Liver (tissue), 9 donors: ENCODE measurements around the gene UGT1A9. TPM values are rescaled to one million over a fixed set of nuclear protein-coding genes. Genes with fewer than 3 reads are reported as not detected.

ENCODE experiments used
- DNase-seq: peaks from one replicate; pipeline ENCODE4 v3.0.0-alpha.2; 2017; ENCODE audit warnings: low spot score
- H3K27ac ChIP-seq, 2 donors: one replicate each; pipeline ENCODE4 v1.7.0; 2013; ENCODE audit warnings: inconsistent platforms in 2 of 2, low read length in 2 of 2, control low read depth in 1 of 2, low read depth in 1 of 2, mild to moderate bottlenecking in 1 of 2
- H3K27me3 ChIP-seq, 4 donors: one replicate each; pipeline versions ENCODE4 v1.6.1 to v1.7.0; 2013; ENCODE audit warnings: low read length in 3 of 4, inconsistent platforms in 1 of 4, mild to moderate bottlenecking in 1 of 4, moderate library complexity in 1 of 4; ENCODE audit not compliant: control insufficient read depth in 4 of 4, insufficient read depth in 4 of 4
- H3K36me3 ChIP-seq, 4 donors: one replicate each; pipeline versions ENCODE4 v1.6.1 to v1.7.0; 2013; ENCODE audit warnings: low read length in 3 of 4, mild to moderate bottlenecking in 3 of 4, low read depth in 1 of 4, moderate library complexity in 1 of 4; ENCODE audit not compliant: control insufficient read depth in 4 of 4, insufficient read depth in 3 of 4
- H3K4me1 ChIP-seq, 4 donors: one replicate each; pipeline versions ENCODE4 v1.6.1 to v1.7.0; 2013; ENCODE audit warnings: low read length in 3 of 4, mild to moderate bottlenecking in 3 of 4, moderate library complexity in 1 of 4; ENCODE audit not compliant: control insufficient read depth in 4 of 4, insufficient read depth in 4 of 4
- H3K4me3 ChIP-seq, 3 donors: one replicate each; pipeline versions ENCODE4 v1.6.1 to v1.7.0; 2013; ENCODE audit warnings: low read length in 3 of 3, control low read depth in 1 of 3, low read depth in 1 of 3, mild to moderate bottlenecking in 1 of 3
- H3K9ac ChIP-seq, 2 donors: one replicate each; pipeline ENCODE4 v1.7.0; 2013; ENCODE audit warnings: low read length in 2 of 2, mild to moderate bottlenecking in 2 of 2, moderate library complexity in 2 of 2, control low read depth in 1 of 2, low read depth in 1 of 2
- H3K9me3 ChIP-seq, 4 donors: one replicate each; pipeline versions ENCODE4 v1.6.1 to v1.7.0; 2013; ENCODE audit warnings: low read length in 3 of 4; ENCODE audit not compliant: control insufficient read depth in 4 of 4
- EGR1 ChIP-seq, 2 donors: IDR thresholded peaks; 2 replicates each; pipeline ENCODE4 v1.6.1; 2016 to 2018; ENCODE audit warnings: antibody characterized with exemption in 2 of 2, low read depth in 2 of 2
- FOXA2 ChIP-seq: IDR thresholded peaks from 2 replicates; pipeline ENCODE4 v1.6.1; 2016; ENCODE audit warnings: antibody characterized with exemption
- RAD21 ChIP-seq, 2 donors: IDR thresholded peaks; 2 replicates each; pipeline ENCODE4 v1.6.1; 2016; ENCODE audit warnings: antibody characterized with exemption in 2 of 2, mild to moderate bottlenecking in 2 of 2
- RXRA ChIP-seq, 2 donors: IDR thresholded peaks; 2 replicates each; pipeline ENCODE4 v1.6.1; 2017 to 2018; ENCODE audit warnings: antibody characterized with exemption in 2 of 2, mild to moderate bottlenecking in 1 of 2
- WGBS: extraction: QIAGEN DNeasy Blood & Tissue Kit; methylation state at CpG from one replicate; pipeline ENCODE4 v1.1.7; 2013; 5-methylcytosine and 5-hydroxymethylcytosine counted together
- polyA plus RNA-seq, 2 donors: library from polyadenylated mRNA; stranded (reverse) in 1 of 2; unstranded in 1 of 2; fragments of 200-250 nt in 1 of 2; fragments of >200 nt in 1 of 2; fragmentation: Nextera tagmentation in 1 of 2; extraction: Ambion mirVana in 1 of 2; gene quantifications; one replicate each; pipeline versions ENCODE4 v1.2.1 to v1.2.3, GENCODE V29; 2013 to 2015
- total RNA-seq, 2 donors: library from RNA; depleted of rRNA; stranded (reverse); fragments of >200 nt; gene quantifications; one replicate each; pipeline ENCODE4 v1.2.3, GENCODE V29; 2014
- TF ChIP-seq, protein P1 (sequence below): IDR thresholded peaks from 2 replicates; pipeline ENCODE4 v1.6.1; 2016; ENCODE audit warnings: antibody characterized with exemption
- TF ChIP-seq, protein P2 (sequence below): IDR thresholded peaks from 2 replicates; pipeline ENCODE4 v1.6.1; 2016; ENCODE audit warnings: antibody characterized with exemption
- TF ChIP-seq, protein P3 (sequence below): IDR thresholded peaks from 2 replicates; pipeline ENCODE4 v1.6.1; 2016; ENCODE audit warnings: antibody characterized with exemption, mild to moderate bottlenecking
- TF ChIP-seq, protein P4 (sequence below): fragments of 150-350 bp; IDR thresholded peaks from 2 replicates; pipeline ENCODE4 v1.5.1; 2017; ENCODE audit warnings: improper control_type of control experiment, low read depth, low read length; ENCODE audit not compliant: missing input control
- donor health status: healthy.
- donor health status: healthy.
- donor health status: healthy.
- donor health status: healthy.
- donor health status: healthy.

Gene UGT1A9
- total and polyA plus RNA-seq, 4 donors: 14.3 to 62.3 (median 23.8) TPM; not detected in 1

DNA sequence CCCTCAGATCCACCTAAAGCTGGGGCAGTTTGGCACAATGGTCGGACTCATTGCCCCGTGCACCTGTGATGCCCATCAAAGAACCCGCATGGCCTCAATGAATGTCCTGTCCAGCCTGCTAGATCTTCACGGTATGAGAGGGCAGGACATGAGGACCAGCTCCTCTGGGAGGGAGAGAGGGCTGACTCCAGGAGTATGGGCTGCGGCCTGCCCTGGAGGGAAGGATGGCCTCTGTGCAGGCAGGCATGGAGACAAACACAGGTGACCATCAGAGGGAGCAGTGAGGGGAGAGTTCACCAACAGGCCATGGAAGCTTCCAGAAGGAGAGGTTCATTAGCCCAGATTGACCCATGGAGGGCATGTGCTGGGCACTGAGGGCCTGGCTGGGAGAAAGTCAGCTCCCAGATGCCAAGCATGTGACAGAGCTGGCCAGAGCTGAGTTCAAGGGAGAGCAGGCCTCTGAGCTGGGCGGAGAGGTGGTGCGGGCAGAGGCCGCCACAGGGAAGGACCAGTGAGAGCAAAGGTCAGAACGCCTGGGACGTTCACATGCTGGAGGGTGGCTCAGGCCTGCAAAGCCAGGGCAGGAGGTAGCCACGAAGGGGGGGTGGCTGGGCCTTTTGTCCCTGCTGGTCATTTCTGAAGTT, 146.4 kb downstream of the UGT1A9 start (continued):
- no peak for TF ChIP-seq EGR1 (IDR thresholded peaks at IDR 0.05; ENCODE audit: low read depth in 2 of 2)
- TF ChIP-seq, protein P1, sequence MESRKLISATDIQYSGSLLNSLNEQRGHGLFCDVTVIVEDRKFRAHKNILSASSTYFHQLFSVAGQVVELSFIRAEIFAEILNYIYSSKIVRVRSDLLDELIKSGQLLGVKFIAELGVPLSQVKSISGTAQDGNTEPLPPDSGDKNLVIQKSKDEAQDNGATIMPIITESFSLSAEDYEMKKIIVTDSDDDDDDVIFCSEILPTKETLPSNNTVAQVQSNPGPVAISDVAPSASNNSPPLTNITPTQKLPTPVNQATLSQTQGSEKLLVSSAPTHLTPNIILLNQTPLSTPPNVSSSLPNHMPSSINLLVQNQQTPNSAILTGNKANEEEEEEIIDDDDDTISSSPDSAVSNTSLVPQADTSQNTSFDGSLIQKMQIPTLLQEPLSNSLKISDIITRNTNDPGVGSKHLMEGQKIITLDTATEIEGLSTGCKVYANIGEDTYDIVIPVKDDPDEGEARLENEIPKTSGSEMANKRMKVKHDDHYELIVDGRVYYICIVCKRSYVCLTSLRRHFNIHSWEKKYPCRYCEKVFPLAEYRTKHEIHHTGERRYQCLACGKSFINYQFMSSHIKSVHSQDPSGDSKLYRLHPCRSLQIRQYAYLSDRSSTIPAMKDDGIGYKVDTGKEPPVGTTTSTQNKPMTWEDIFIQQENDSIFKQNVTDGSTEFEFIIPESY: no peak
- TF ChIP-seq, protein P2, sequence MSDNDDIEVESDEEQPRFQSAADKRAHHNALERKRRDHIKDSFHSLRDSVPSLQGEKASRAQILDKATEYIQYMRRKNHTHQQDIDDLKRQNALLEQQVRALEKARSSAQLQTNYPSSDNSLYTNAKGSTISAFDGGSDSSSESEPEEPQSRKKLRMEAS: peak; percentile 46

DNA sequence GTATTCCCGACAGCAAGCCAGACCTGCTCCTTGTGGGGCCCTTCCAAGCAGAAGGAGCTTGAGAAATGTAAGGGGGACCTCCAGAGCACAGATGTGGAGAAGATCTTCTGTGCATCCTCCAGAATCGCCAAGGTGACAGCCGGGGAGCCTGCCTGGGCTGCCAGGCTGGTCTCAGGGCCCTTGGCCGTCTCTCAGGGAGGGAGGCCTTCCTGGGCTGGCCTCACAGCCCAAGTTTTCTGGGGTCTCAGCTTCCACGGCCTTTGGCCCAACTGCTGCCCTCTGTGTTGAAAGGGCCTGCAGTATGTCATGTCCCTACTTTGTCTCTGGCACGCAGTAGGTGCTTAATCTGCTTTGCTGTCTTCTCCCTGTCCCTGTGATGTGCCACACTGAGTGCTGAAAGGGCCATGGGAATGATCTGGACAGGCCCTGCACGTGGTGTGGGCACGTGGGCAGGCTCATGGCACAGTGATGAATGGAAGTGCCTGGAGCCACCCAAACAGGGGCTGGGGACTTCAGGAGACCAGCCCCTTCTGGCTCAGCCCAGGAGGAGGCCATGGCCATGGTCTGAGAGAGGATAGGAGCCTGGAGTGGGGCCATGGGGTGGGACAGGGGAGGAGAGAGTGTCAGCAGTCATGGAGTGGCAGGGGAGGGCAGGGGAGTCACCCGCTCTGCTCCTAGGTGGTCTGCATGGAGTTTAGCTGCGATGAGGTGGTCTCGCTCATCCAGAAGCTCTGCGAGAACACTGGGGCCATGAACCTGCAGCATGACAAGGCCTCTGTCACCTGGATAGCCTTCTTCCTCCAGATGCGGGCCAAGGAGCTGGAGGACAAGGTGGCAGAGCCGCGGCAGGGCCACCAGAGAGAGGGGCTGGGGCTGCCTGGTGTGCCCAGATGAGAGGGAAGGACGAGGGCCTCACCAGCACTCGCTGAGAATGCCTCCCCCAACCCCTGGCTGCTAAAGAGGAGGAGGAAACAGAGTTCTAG, 147.2 kb downstream of the UGT1A9 start:
- 84% methylated on average over 17 of the region's 17 CpGs for WGBS
- TF ChIP-seq FOXA2 (no peak), RXRA (IDR thresholded peaks at IDR 0.05) (no peak), RAD21 (IDR thresholded peaks at IDR 0.05) (no peak)
- TF ChIP-seq, protein P3, sequence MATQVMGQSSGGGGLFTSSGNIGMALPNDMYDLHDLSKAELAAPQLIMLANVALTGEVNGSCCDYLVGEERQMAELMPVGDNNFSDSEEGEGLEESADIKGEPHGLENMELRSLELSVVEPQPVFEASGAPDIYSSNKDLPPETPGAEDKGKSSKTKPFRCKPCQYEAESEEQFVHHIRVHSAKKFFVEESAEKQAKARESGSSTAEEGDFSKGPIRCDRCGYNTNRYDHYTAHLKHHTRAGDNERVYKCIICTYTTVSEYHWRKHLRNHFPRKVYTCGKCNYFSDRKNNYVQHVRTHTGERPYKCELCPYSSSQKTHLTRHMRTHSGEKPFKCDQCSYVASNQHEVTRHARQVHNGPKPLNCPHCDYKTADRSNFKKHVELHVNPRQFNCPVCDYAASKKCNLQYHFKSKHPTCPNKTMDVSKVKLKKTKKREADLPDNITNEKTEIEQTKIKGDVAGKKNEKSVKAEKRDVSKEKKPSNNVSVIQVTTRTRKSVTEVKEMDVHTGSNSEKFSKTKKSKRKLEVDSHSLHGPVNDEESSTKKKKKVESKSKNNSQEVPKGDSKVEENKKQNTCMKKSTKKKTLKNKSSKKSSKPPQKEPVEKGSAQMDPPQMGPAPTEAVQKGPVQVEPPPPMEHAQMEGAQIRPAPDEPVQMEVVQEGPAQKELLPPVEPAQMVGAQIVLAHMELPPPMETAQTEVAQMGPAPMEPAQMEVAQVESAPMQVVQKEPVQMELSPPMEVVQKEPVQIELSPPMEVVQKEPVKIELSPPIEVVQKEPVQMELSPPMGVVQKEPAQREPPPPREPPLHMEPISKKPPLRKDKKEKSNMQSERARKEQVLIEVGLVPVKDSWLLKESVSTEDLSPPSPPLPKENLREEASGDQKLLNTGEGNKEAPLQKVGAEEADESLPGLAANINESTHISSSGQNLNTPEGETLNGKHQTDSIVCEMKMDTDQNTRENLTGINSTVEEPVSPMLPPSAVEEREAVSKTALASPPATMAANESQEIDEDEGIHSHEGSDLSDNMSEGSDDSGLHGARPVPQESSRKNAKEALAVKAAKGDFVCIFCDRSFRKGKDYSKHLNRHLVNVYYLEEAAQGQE: no peak
- TF ChIP-seq, protein P2: no peak
- Histone ChIP-seq H3K27me3 (no peaks in the 10 kb centered on the region), H3K9me3 (no peaks in the 10 kb centered on the region), H3K9ac (no peak overlapping the region), H3K4me1 (peaks cover 6 to 33% (median 21%) of the 10 kb centered on the region in 4 donors), H3K36me3 (no peaks in the 10 kb centered on the region), H3K27ac (peak overlapping the region; percentile 19 to 56), H3K4me3 (no peak overlapping the region)
- no peak for DNase-seq

DNA sequence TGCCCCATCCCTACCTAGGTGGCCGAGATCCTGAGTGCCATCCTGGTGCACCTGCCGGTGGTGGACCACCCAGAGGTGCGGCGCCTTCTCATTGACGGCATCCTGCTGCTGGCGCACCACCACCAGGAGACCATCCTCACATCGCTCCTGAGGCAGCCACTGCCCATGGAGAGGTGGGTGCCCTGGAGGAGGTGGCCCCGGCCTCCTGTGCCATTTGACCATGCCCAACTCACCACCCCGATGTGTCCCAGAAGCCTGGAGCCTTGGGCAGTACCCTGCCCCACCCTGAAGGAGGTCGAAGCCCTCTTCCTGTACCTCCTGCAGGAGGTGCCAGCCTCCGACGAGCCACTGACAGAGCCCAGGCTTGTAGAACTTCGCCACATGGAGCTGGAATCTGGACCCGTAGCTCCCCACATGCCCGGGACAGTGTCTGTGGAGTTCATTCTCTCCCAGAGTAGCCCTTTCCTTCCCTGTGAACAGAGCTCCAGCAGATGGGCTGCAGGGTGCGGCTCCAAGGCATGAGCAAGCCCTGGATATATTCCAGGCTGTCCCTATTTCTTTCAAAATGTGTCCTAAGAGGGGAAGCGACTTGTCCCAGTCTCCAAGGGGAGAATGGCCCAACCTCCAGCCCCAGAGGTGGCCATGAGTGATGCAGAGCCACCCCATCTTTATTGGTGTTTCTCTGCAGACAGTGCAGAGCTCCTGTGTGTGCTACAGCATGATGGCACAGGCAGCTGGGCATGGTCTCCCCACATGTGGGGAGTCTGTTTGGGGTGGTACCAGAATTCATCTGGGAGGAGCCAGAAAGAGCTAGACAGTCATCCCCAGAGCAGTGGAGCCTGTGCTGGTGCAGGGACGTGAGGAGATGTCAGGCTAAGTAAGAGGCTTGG, 148.4 kb downstream of the UGT1A9 start:
- no peak for DNase-seq
- 91% methylated on average over 18 of the region's 18 CpGs for WGBS
- TF ChIP-seq EGR1 (IDR thresholded peaks at IDR 0.05; ENCODE audit: low read depth in 2 of 2): no peak
- TF ChIP-seq, protein P2: no peak
- TF ChIP-seq, protein P3: no peak
- TF ChIP-seq, protein P4, sequence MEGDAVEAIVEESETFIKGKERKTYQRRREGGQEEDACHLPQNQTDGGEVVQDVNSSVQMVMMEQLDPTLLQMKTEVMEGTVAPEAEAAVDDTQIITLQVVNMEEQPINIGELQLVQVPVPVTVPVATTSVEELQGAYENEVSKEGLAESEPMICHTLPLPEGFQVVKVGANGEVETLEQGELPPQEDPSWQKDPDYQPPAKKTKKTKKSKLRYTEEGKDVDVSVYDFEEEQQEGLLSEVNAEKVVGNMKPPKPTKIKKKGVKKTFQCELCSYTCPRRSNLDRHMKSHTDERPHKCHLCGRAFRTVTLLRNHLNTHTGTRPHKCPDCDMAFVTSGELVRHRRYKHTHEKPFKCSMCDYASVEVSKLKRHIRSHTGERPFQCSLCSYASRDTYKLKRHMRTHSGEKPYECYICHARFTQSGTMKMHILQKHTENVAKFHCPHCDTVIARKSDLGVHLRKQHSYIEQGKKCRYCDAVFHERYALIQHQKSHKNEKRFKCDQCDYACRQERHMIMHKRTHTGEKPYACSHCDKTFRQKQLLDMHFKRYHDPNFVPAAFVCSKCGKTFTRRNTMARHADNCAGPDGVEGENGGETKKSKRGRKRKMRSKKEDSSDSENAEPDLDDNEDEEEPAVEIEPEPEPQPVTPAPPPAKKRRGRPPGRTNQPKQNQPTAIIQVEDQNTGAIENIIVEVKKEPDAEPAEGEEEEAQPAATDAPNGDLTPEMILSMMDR: no peak
- TF ChIP-seq RAD21 (IDR thresholded peaks at IDR 0.05): no peak

More for the DNA sequence above, 148.4 kb downstream of the UGT1A9 start:
- no peak overlapping the region for H3K4me3 ChIP-seq
- H3K36me3 ChIP-seq: no peaks in the 10 kb centered on the region
- H3K9ac ChIP-seq: no peak overlapping the region
- no peaks in the 10 kb centered on the region for H3K27me3 ChIP-seq
- H3K27ac ChIP-seq: no peak overlapping the region
- H3K9me3 ChIP-seq: no peaks in the 10 kb centered on the region
- peaks cover 6 to 38% (median 24%) of the 10 kb centered on the region in 4 donors for H3K4me1 ChIP-seq
